CD1c-positive myeloid dendritic cell (primary cell): ENCODE results near the gene RAMP1.
A peak's percentile ranks its signal among the peaks of the same experiment; 100 is the strongest.
"Not testable (repeated sequence)": the region's sequence is repeated elsewhere in the genome, so short reads cannot be mapped to it uniquely, and the experiment has no call there.

ENCODE experiments used
- DNase-seq: peaks from one replicate; pipeline ENCODE4 v3.0.0-alpha.2; 2016; ENCODE audit errors: extremely low spot score

Gene RAMP1

GRCh38 chr2:237859533-237860272 lies at the start of gene RAMP1:
RAMP1 (plus strand) TSS chr2:237859623; CDS start chr2:237859676, 53 bp downstream.
- DNase-seq = peak; percentile 48

- no peak for DNase-seq
Observed at GRCh38 chr2:237815637-237816036, 43.8 kb upstream of the RAMP1 start.

GRCh38 chr2:237816531-237816930 lies 42.9 kb upstream of the RAMP1 start:
- DNase-seq = no peak

GRCh38 chr2:237818066-237818473 lies 41.4 kb upstream of the RAMP1 start:
- no peak for DNase-seq

- DNase-seq = peak; percentile 57
Observed at GRCh38 chr2:237819231-237819630, 40.2 kb upstream of the RAMP1 start.

GRCh38 chr2:237820421-237820820 lies 39.0 kb upstream of the RAMP1 start:
- no peak for DNase-seq

GRCh38 chr2:237823544-237823943 lies 35.9 kb upstream of the RAMP1 start:
- no peak for DNase-seq

GRCh38 chr2:237824085-237824484 lies 35.3 kb upstream of the RAMP1 start:
- DNase-seq = no peak

GRCh38 chr2:237827421-237827987 lies 31.9 kb upstream of the RAMP1 start:
- DNase-seq = no peak

- DNase-seq = no peak
Observed at GRCh38 chr2:237830522-237830921, 28.9 kb upstream of the RAMP1 start.

- DNase-seq = no peak
Observed at GRCh38 chr2:237833546-237833945, 25.9 kb upstream of the RAMP1 start.

GRCh38 chr2:237835372-237835771 lies 24.1 kb upstream of the RAMP1 start:
- DNase-seq = no peak

GRCh38 chr2:237841051-237841450 lies 18.4 kb upstream of the RAMP1 start:
- no peak for DNase-seq

- not testable (repeated sequence) for DNase-seq
Observed at GRCh38 chr2:237848940-237849339, 10.5 kb upstream of the RAMP1 start.

- no peak for DNase-seq
Observed at GRCh38 chr2:237854295-237854694, 5.1 kb upstream of the RAMP1 start.

GRCh38 chr2:237857791-237858190 lies 1.6 kb upstream of the RAMP1 start:
- DNase-seq = no peak

- peak; percentile 82 for DNase-seq
Observed at GRCh38 chr2:237858294-237859081, 935 bp upstream of the RAMP1 start.

- DNase-seq = no peak
Observed at GRCh38 chr2:237859082-237859433, 365 bp upstream of the RAMP1 start.

GRCh38 chr2:237860273-237860935 lies 981 bp downstream of the RAMP1 start:
- DNase-seq = peak; percentile 43

- DNase-seq = no peak
Observed at GRCh38 chr2:237861875-237862527, 2.6 kb downstream of the RAMP1 start.

GRCh38 chr2:237862528-237862895 lies 3.1 kb downstream of the RAMP1 start:
- DNase-seq = no peak

GRCh38 chr2:237863102-237863511 lies 3.7 kb downstream of the RAMP1 start:
- DNase-seq = no peak
